ENCODE data around the gene ARL5B.
"Not testable (repeated sequence)": the region's sequence is repeated elsewhere in the genome, so short reads cannot be mapped to it uniquely, and the experiment has no call there.

- TF ChIP-seq CTCF (IDR thresholded peaks at IDR 0.05; ENCODE audit: low read depth, low read length, poor library complexity, severe bottlenecking); EZH2phosphoT487 (IDR thresholded peaks at IDR 0.05; ENCODE audit: borderline replicate concordance, low read length): not testable (repeated sequence)
Observed at GRCh38 chr10:18627452-18628018, 31.7 kb upstream of the ARL5B start.

Data from DOHH2 (cell line).